Measurements from ENCODE around the gene ETF1. TPM values are rescaled to one million over a fixed set of nuclear protein-coding genes. Genes with fewer than 3 reads are reported as not detected.

Gene ETF1
- total RNA-seq, 4 donors from 2014 or later, result 71.2 to 99.9 (median 87.7) TPM

DNA sequence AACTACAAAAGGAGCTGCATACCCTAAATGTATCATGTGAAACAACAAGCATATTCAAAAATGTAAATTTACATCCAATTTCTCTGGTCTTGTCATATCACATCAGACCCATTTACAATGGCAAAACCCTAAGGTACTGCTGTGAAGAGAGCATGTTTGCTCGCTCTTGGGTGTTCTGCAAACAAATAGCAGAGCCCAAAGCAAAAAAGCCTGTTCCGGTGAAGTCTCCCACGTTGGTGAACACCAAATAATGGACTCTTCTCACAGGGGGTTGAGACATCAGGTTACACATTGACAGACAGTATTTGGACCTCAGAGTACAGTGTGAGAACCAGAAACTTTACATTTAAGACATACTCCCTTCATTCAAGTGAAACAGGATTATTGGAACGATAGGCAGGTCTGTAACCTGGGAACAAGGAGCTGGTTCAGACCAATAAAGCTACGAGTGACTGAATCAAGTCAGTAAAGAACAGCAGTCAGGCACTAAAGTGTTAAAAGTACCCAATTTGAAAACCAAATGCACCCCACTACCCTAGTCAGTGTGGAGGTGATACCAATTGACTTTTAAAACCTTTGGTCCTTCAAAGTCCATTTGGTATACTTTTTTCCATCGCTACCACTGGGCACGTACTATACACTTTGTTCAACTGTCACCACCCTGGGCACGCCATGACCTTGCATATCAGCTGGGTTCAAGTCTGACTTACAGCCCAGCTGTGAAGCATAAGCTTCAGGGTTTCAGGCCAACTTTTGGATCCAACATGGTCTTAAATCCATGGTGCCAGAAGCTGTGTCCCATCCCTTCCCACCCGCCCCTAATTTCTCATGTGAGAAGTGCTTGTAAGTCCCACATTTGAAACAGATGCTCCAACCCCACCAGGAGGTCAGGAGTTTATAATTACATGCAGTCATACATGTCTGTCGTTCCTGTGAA, 36.4 kb downstream of the ETF1 start:
- DNase-seq (ENCODE audit: low spot score in 2 of 2), result no peak
- Histone ChIP-seq H3K27me3 (no peaks in the 10 kb centered on the region), H3K4me1 (peaks cover 53% of the 10 kb centered on the region), H3K4me3 (no peak overlapping the region), H3K27ac (peak overlapping the region; percentile 27), H3K9me3 (no peaks in the 10 kb centered on the region), H3K36me3 (peaks cover 36% of the 10 kb centered on the region)
- 69% methylated on average over 10 of the region's 10 CpGs for WGBS
- TF ChIP-seq POLR2AphosphoS5 (IDR thresholded peaks at IDR 0.05) (no peak), POLR2A (IDR thresholded peaks at IDR 0.05) (no peak), CTCF (IDR thresholded peaks at IDR 0.05) (no peak), EP300 (IDR thresholded peaks at IDR 0.05) (no peak)

GRCh38 chr5:138504799-138505198, 38.2 kb downstream of the ETF1 start:
- no peaks in the 10 kb centered on the region for H3K27me3 ChIP-seq
- H3K27ac ChIP-seq, result peak overlapping the region; percentile 69
- no peak for TF ChIP-seq EP300 (IDR thresholded peaks at IDR 0.05)
- peak in 2 of 3 donors; percentile 40 to 68 for TF ChIP-seq POLR2AphosphoS5 (IDR thresholded peaks at IDR 0.05)
- H3K36me3 ChIP-seq, result peaks cover 20% of the 10 kb centered on the region
- 30% methylated on average over 4 of the region's 4 CpGs for WGBS
- DNase-seq (ENCODE audit: low spot score in 2 of 2), result peak in 1 of 2 donors; percentile 56
- H3K9me3 ChIP-seq, result no peaks in the 10 kb centered on the region
- H3K4me1 ChIP-seq, result peaks cover 58% of the 10 kb centered on the region
- H3K4me3 ChIP-seq, result no peak overlapping the region

- peak in 1 of 2 donors; percentile 63 for DNase-seq (ENCODE audit: low spot score in 2 of 2)
These were observed 39.4 kb downstream of the ETF1 start for GRCh38 chr5:138503487-138504270.

DNA sequence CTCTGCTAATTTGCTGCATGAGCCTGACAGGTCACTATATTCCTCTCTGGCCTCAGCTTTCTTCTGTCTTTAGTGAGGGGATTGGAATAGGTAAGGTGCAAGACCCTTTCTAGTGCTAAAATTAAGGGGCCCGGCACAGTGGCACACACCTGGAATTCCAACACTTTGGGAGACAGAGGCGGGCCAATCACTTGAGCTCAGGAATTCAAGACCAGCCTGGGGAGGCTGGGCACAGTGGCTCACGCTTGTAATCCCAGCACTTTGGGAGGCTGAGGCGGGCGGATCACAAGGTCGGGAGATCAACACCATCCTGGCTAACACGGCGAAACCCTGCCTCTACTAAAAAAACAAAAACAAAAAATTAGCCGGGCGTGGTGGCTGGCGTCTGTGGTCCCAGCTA, 40.5 kb downstream of the ETF1 start:
- Histone ChIP-seq H3K9me3 (no peaks in the 10 kb centered on the region), H3K4me1 (peaks cover 58% of the 10 kb centered on the region), H3K27me3 (no peaks in the 10 kb centered on the region), H3K27ac (peak overlapping the region; percentile 64), H3K36me3 (peaks cover 6% of the 10 kb centered on the region), H3K4me3 (no peak overlapping the region)
- DNase-seq (ENCODE audit: low spot score in 2 of 2), result no peak
- WGBS, result 64% methylated on average over 11 of the region's 11 CpGs
- TF ChIP-seq EP300 (IDR thresholded peaks at IDR 0.05) (no peak), CTCF (IDR thresholded peaks at IDR 0.05) (no peak), POLR2AphosphoS5 (IDR thresholded peaks at IDR 0.05) (no peak), POLR2A (IDR thresholded peaks at IDR 0.05) (no peak)

More at GRCh38 chr5:138503487-138504270, 39.4 kb downstream of the ETF1 start:
- TF ChIP-seq CTCF (IDR thresholded peaks at IDR 0.05), result peak; percentile 64 to 67
- TF ChIP-seq POLR2AphosphoS5 (IDR thresholded peaks at IDR 0.05), result no peak
- TF ChIP-seq POLR2A (IDR thresholded peaks at IDR 0.05), result no peak
- peak overlapping the region; percentile 55 for H3K27ac ChIP-seq
- no peak overlapping the region for H3K4me3 ChIP-seq
- no peaks in the 10 kb centered on the region for H3K27me3 ChIP-seq
- H3K36me3 ChIP-seq, result peaks cover 13% of the 10 kb centered on the region
- H3K9me3 ChIP-seq, result no peaks in the 10 kb centered on the region
- peaks cover 58% of the 10 kb centered on the region for H3K4me1 ChIP-seq
- WGBS, result 25% methylated on average over 6 of the region's 6 CpGs

- Histone ChIP-seq H3K4me1 (peaks cover 54% of the 10 kb centered on the region), H3K36me3 (peaks cover 6% of the 10 kb centered on the region), H3K9me3 (no peaks in the 10 kb centered on the region), H3K27ac (peak overlapping the region; percentile 64), H3K4me3 (no peak overlapping the region), H3K27me3 (no peaks in the 10 kb centered on the region)
- no peak for DNase-seq (ENCODE audit: low spot score in 2 of 2)
- 47% methylated on average over 4 of the region's 4 CpGs for WGBS
- TF ChIP-seq CTCF (IDR thresholded peaks at IDR 0.05), result no peak
- TF ChIP-seq POLR2A (IDR thresholded peaks at IDR 0.05), result no peak
- TF ChIP-seq EP300 (IDR thresholded peaks at IDR 0.05), result no peak
- TF ChIP-seq POLR2AphosphoS5 (IDR thresholded peaks at IDR 0.05), result no peak
These were observed 40.9 kb downstream of the ETF1 start for GRCh38 chr5:138502121-138502520.
